Ishikawa (cell line): ENCODE results near the gene PDE8A.

Source experiments
- EGR1 ChIP-seq: IDR thresholded peaks from 2 replicates; pipeline ENCODE4 v1.6.1; 2012
- EP300 ChIP-seq: IDR thresholded peaks from 2 replicates; pipeline ENCODE4 v1.6.1; 2012; ENCODE audit warnings: borderline replicate concordance
- MAX ChIP-seq: IDR thresholded peaks from 2 replicates; pipeline ENCODE4 v1.6.1; 2012
- TF ChIP-seq, protein P1 (sequence below): IDR thresholded peaks from 2 replicates; pipeline ENCODE4 v1.6.1; 2012

GRCh38 chr15:85008474-85009260, 27.0 kb downstream of the PDE8A start:
- TF ChIP-seq, protein P1, sequence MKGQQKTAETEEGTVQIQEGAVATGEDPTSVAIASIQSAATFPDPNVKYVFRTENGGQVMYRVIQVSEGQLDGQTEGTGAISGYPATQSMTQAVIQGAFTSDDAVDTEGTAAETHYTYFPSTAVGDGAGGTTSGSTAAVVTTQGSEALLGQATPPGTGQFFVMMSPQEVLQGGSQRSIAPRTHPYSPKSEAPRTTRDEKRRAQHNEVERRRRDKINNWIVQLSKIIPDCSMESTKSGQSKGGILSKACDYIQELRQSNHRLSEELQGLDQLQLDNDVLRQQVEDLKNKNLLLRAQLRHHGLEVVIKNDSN: no peak
- TF ChIP-seq MAX (no peak), EGR1 (no peak), EP300 (no peak)
